Muscle layer of duodenum (tissue), 2 donors: ENCODE measurements around the gene EAF1.

Source experiments
- H3K27ac ChIP-seq: one replicate; pipeline ENCODE4 v1.7.0; 2013; ENCODE audit warnings: mild to moderate bottlenecking, low read length
- H3K27me3 ChIP-seq: one replicate; pipeline ENCODE4 v1.7.0; 2013; ENCODE audit warnings: low read depth, mild to moderate bottlenecking, control low read depth, low read length
- H3K36me3 ChIP-seq, 2 donors: one replicate each; pipeline ENCODE4 v1.7.0; 2013; ENCODE audit warnings: low read length in 2 of 2, control low read depth in 1 of 2, mild to moderate bottlenecking in 1 of 2; ENCODE audit not compliant: insufficient read depth in 2 of 2, control insufficient read depth in 1 of 2
- H3K4me1 ChIP-seq, 2 donors: one replicate each; pipeline ENCODE4 v1.7.0; 2013; ENCODE audit warnings: low read length in 2 of 2, mild to moderate bottlenecking in 2 of 2, control low read depth in 1 of 2, moderate library complexity in 1 of 2; ENCODE audit not compliant: insufficient read depth in 2 of 2, control insufficient read depth in 1 of 2
- H3K4me3 ChIP-seq, 2 donors: one replicate each; pipeline ENCODE4 v1.7.0; 2013; ENCODE audit warnings: low read length in 2 of 2, low read depth in 1 of 2, mild to moderate bottlenecking in 1 of 2
- H3K9me3 ChIP-seq, 2 donors: one replicate each; pipeline ENCODE4 v1.7.0; 2013; ENCODE audit warnings: low read length in 2 of 2, control low read depth in 1 of 2, mild to moderate bottlenecking in 1 of 2; ENCODE audit not compliant: control insufficient read depth in 1 of 2
- donor health status: healthy.

EAF1 gene

GRCh38 chr3:15438983-15439382 lies 11.6 kb downstream of the EAF1 start:
- Histone ChIP-seq H3K4me1 (no peaks in the 10 kb centered on the region), H3K36me3 (peaks cover 61 to 87% of the 10 kb centered on the region in 2 donors), H3K9me3 (no peaks in the 10 kb centered on the region), H3K27me3 (no peaks in the 10 kb centered on the region), H3K4me3 (no peak overlapping the region), H3K27ac (no peak overlapping the region)

- Histone ChIP-seq H3K36me3 (peaks cover 58 to 82% of the 10 kb centered on the region in 2 donors), H3K4me1 (no peaks in the 10 kb centered on the region), H3K27ac (no peak overlapping the region)
These were observed 12.1 kb downstream of the EAF1 start for GRCh38 chr3:15439476-15439875.

GRCh38 chr3:15440891-15441290 lies 13.5 kb downstream of the EAF1 start:
- Histone ChIP-seq H3K36me3 (peaks cover 45 to 71% of the 10 kb centered on the region in 2 donors), H3K27ac (no peak overlapping the region), H3K27me3 (no peaks in the 10 kb centered on the region)

More at GRCh38 chr3:15439476-15439875, 12.1 kb downstream of the EAF1 start:
- Histone ChIP-seq H3K27me3 (no peaks in the 10 kb centered on the region), H3K9me3 (no peaks in the 10 kb centered on the region), H3K4me3 (no peak overlapping the region)

GRCh38 chr3:15443826-15444524 lies 16.6 kb downstream of the EAF1 start:
- Histone ChIP-seq H3K27ac (no peak overlapping the region), H3K27me3 (no peaks in the 10 kb centered on the region), H3K36me3 (peaks cover 24 to 42% of the 10 kb centered on the region in 2 donors), H3K4me3 (no peak overlapping the region), H3K9me3 (no peaks in the 10 kb centered on the region), H3K4me1 (no peaks in the 10 kb centered on the region)

More at GRCh38 chr3:15440891-15441290, 13.5 kb downstream of the EAF1 start:
- Histone ChIP-seq H3K9me3 (no peaks in the 10 kb centered on the region), H3K4me1 (no peaks in the 10 kb centered on the region), H3K4me3 (no peak overlapping the region)

- H3K4me3 ChIP-seq = no peak overlapping the region
- H3K27me3 ChIP-seq = no peaks in the 10 kb centered on the region
- H3K9me3 ChIP-seq = no peaks in the 10 kb centered on the region
- no peaks in the 10 kb centered on the region for H3K4me1 ChIP-seq
- no peak overlapping the region for H3K27ac ChIP-seq
- peaks cover 0 to 16% of the 10 kb centered on the region in 2 donors for H3K36me3 ChIP-seq
These were observed 22.3 kb downstream of the EAF1 start for GRCh38 chr3:15449489-15450224.

GRCh38 chr3:15450438-15451215 lies 23.2 kb downstream of the EAF1 start:
- Histone ChIP-seq H3K4me1 (no peaks in the 10 kb centered on the region), H3K36me3 (peaks cover 0 to 17% of the 10 kb centered on the region in 2 donors), H3K27me3 (no peaks in the 10 kb centered on the region), H3K27ac (no peak overlapping the region), H3K9me3 (no peaks in the 10 kb centered on the region), H3K4me3 (no peak overlapping the region)

- no peak overlapping the region for H3K4me3 ChIP-seq
- H3K9me3 ChIP-seq = no peaks in the 10 kb centered on the region
These were observed 24.1 kb downstream of the EAF1 start for GRCh38 chr3:15451216-15452113.

GRCh38 chr3:15452156-15452555 lies 24.8 kb downstream of the EAF1 start:
- H3K36me3 ChIP-seq = peaks cover 0 to 23% of the 10 kb centered on the region in 2 donors
- H3K27ac ChIP-seq = no peak overlapping the region
- no peaks in the 10 kb centered on the region for H3K4me1 ChIP-seq
- no peak overlapping the region for H3K4me3 ChIP-seq
- H3K27me3 ChIP-seq = no peaks in the 10 kb centered on the region
- H3K9me3 ChIP-seq = no peaks in the 10 kb centered on the region

More at GRCh38 chr3:15451216-15452113, 24.1 kb downstream of the EAF1 start:
- Histone ChIP-seq H3K4me1 (no peaks in the 10 kb centered on the region), H3K27ac (no peak overlapping the region), H3K27me3 (no peaks in the 10 kb centered on the region), H3K36me3 (peaks cover 0 to 23% of the 10 kb centered on the region in 2 donors)

GRCh38 chr3:15452961-15453360 lies 25.6 kb downstream of the EAF1 start:
- H3K9me3 ChIP-seq = no peaks in the 10 kb centered on the region
- H3K27ac ChIP-seq = no peak overlapping the region
- H3K4me3 ChIP-seq = no peak overlapping the region
- no peaks in the 10 kb centered on the region for H3K27me3 ChIP-seq
- no peaks in the 10 kb centered on the region for H3K4me1 ChIP-seq
- peaks cover 0 to 23% of the 10 kb centered on the region in 2 donors for H3K36me3 ChIP-seq

- Histone ChIP-seq H3K4me1 (no peaks in the 10 kb centered on the region), H3K9me3 (no peaks in the 10 kb centered on the region), H3K4me3 (no peak overlapping the region), H3K27me3 (no peaks in the 10 kb centered on the region), H3K36me3 (peaks cover 0 to 29% of the 10 kb centered on the region in 2 donors), H3K27ac (no peak overlapping the region)
These were observed 26.1 kb downstream of the EAF1 start for GRCh38 chr3:15453501-15453900.
